Globus pallidus (tissue), 1 donor: ENCODE data around the gene MCEE.
"Not testable (repeated sequence)": the region's sequence is repeated elsewhere in the genome, so short reads cannot be mapped to it uniquely, and the experiment has no call there.

ENCODE experiments used
- DNase-seq: peaks from one replicate; pipeline ENCODE4 v3.0.0-alpha.2; 2015; ENCODE audit warnings: low spot score

Gene MCEE

GRCh38 chr2:71130152-71130904 lies at the start of gene MCEE, which contains the start of gene MPHOSPH10:
MCEE (minus strand) TSS chr2:71130229; CDS start chr2:71130219, 10 bp downstream.
MPHOSPH10 (plus strand) TSS chr2:71130634; CDS start chr2:71130666, 32 bp downstream.
- DNase-seq, result peak; percentile 92

DNA sequence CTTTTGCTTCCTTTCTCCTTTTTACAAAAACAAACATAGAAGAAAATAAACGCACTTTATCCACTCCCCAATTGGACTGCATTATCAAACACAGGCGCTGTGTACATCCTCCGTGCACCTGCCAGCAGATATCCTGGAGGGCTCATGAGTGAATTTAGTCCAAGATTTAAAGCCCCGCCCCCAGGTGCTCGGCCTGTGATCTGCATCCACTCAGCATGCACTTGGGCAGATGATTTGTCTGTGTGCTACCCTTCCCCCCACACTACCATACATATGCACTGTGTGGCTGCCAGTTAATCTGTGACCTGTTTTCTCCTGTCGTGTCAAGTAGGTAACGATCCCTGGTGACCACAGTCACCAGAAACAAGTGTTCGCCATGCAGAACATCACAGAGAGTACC lies 48.8 kb upstream of the MCEE start:
- DNase-seq, result not testable (repeated sequence)

DNA sequence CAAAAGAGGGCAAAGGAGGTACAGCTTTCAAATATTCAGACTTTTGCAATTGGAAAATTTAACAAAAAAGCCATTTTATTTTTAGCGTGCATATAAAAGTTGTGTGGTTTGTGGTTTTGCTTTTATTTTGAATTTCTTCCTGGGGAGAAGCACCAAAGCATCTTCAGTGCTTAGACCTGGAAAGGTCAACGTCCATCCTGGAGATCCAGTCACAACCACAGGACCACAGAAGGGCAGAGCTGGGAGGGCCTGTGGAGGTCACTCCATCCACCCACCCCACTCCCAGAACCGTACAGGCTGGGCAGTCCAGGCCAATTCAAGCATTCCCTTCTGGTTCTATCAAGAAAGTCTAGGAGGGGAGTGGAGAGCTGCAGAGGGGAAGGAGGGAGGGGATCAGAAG lies 44.2 kb upstream of the MCEE start:
- DNase-seq, result no peak

DNA sequence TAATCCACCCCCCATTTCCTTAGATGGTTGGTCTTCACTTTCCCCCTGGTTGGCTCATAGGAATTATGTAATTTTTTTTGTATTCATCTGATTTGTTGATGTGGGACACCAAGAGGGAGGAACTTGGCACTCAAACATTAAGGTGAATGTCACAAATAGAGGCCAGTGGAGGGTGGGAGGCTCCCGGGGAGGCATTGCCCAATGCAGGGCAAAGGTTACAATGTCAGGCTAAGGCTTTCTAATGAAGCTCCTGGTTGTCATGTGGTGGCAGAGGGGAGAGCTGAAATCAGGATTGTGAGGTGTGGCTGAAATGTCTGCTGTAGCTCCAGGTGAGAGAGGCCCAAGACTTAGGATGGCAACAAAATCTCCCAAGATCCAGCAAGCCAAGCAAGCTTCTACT lies 43.1 kb upstream of the MCEE start:
- DNase-seq, result no peak

- no peak for DNase-seq
These were observed 36.8 kb upstream of the MCEE start for GRCh38 chr2:71166812-71167211.

DNA sequence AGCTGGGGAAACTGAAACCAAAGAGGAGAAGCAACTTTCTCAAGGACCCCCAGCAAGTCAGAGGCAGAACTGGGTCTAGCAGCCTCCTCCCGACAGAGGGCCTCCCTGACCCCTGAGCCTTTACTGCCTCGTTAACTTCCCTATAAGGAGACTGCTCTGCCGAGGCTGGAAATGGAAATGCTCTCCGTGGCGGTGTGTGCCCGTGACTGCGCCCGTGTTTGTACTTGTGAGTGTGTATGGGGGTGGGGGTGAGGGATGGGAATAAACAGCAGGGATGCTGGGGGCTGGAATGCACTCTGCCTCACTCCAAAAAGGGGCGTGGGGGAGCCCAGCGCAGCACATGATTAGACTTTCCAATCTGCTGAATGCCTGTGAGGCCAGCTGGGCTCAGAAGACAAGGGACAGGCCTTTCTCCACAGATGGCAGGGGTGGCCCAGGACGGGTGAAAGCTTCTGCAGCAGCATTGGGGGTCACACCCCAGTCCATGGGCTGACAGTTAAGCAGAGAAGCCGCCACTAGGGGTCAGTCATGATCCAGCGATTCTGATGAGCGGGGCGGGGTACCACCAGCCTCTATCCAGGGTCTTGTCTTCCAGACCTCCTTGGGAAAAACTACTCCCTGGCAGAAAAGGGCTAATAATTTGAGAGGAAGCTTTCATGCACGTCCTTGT lies 27.2 kb upstream of the MCEE start:
- DNase-seq, result peak; percentile 45

DNA sequence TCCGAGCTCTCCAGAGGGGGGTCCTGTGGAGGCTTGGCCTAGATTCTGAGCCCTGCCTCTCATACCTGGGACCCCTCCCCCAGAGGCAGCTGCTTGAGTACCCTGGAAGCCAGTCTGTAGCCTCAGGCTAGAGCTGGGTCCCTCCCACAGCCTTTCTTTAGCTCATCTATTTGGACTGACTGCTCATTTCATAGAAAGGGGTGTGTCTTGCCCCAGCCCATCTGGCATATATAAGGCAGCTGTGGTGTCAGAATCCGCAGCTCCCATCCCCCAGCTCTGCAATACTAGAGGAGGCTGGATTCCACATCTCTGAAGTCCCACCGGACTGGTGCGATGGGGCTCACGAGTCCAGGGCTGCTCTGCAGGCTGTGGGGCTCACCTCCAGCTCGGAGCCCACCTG lies 26.5 kb upstream of the MCEE start:
- no peak for DNase-seq

GRCh38 chr2:71155846-71156245 lies 25.8 kb upstream of the MCEE start:
- DNase-seq, result no peak

GRCh38 chr2:71154798-71155197 lies 24.8 kb upstream of the MCEE start:
- no peak for DNase-seq

DNA sequence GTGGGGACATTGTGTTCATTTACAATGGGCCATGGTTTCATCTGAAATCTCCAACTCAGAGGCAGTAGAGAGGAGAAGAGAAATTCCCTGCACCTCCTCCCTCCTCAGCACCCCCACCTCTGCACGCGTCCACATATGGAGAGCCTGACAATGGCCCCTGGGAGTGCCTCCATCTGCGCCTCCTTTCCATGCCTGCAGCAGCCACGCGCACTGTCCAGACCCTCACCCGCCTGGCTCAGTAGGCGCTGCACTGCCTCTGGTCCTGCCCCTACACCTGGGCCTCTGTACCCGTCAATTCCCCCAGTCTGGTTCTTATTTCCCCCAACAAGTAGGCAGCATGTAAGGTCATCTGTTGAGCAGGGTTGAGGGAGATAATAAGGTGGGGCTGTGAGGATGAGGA lies 24.2 kb upstream of the MCEE start:
- no peak for DNase-seq

- no peak for DNase-seq
These were observed 23.7 kb upstream of the MCEE start for GRCh38 chr2:71153585-71154224.

GRCh38 chr2:71151620-71152019 lies 21.6 kb upstream of the MCEE start:
- no peak for DNase-seq

DNA sequence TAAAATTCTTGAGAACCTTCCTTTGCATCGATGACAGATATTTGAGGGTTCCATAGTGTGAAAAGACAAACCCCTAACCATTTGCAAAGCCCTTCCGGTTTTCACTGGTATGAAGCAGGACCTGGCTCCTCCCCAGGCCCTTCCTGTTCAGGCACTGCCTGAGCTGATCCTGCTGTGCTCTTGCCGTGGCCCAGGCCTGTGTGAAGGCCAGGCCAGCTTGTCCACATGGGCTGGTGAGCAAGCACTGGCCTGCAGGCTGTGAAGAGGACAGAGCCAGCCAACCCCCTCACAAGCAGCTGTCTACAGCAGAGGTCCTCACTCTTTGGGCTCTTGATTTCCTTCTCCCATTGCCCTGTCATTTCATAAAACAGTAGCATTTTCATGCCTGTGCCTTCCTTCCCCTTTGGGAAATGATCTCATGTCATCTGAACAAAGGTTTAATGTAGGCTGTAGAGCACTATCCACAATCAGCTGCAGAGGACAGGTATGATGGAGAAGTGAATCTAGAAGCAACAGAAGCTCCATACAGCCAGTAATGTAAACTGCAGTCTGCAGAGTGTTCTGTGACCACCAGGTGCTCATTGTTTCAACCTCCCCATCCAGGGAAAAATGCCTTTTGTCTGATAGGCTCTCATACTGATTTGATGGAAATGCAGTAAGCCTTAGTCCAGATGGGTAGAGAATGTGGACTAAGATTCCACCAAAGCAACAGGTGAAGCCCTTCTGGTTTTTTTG lies 20.2 kb upstream of the MCEE start:
- no peak for DNase-seq

DNA sequence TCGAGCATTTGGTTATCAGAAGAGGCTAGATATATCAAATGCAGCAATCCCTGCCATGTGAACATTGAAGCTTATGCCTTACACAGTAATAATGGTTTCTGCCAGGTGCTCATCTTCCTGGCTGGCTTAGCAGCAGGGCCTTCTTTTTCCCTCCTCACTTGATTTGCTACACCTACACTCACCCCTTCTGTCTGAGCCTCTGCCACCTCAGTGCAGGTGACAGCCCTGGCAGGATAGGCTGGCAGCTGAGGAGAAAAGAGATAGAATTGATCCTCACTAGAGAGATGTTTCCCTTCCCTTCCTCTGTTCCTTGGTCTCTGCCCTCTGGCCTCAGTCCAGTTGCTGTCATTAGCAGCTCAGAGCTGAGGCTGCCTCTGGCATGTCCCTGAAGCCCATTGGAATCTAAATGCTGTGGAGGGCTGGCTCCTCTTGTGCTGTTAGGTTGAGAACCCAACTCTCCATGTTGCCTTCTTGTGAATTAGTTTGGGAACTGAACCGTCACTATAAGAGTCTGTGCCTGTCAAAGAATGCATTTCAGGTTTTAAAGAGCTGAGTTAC lies 18.6 kb upstream of the MCEE start:
- DNase-seq, result no peak

- DNase-seq, result no peak
These were observed 13.8 kb upstream of the MCEE start for GRCh38 chr2:71143782-71144181.

GRCh38 chr2:71136174-71136573 lies 6.1 kb upstream of the MCEE start:
- no peak for DNase-seq

DNA sequence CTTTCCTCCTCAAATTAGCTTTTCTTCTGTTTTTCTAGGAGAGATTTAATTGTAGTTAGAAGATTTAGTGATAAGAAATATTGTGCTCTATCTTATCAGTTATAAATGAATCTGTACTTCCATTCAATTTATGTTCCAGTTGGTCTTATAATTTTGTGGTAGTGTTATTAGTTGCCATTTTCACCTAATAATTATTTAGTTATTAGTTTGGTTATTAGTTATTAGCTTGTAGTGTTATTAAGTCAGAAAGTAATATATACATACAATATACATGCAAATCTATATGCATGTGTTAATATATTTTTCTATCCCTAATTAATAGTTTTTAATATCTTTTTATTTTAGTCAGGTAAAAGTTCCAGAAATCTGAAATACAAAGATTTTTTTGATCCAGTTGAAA lies 3.6 kb upstream of the MCEE start:
- no peak for DNase-seq

DNA sequence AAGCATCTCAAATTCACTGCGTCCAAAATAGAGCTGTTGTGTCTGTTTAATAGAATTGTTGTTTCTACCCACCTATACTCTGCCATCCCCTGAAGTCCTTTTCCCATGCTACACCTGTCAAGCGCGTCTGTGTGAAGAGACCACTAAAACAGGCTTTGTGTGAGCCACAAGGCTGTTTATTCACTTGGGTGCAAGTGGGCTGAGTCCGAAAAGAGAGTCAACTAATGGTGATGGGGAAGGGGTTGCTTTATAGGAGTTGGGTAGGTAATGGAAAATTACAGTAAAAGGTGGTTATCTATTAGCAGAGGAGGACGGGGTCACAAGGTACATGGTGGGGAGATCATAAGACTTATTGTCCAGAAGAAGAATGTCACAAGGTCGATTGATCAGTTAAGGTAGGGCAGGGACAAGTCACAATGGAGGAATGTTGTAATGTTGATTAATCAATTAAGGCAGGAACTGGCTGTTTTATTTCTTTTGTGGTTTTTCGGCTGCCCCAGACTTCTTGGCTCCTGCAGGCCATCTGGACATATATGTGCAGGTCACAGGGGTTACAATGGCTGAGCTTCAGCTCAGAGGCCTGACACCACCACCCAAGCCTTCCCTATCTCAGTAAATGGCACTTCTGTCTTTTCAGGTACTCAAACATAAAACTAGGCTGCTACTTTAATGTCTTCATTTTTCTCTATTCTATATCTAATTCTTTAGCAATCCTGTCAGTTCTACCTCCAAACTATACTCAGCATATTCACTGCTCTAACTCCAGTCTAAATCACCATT lies 1.5 kb upstream of the MCEE start:
- not testable (repeated sequence) for DNase-seq

DNA sequence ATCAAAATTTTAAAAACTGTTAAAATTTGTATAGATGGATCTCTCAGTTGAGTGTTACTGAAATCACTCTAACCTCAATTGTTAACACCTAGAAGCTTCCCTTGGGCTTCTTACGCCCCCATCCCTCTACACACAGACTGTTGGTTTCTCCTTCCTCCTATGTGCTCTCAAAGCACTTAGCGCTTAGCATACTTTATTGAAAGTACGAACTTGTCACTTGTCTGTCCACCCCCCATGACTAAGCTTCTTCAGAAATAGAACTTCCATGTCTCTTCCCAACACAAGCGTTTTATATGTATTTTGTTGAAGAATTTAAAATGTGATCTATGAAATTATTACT lies 846 bp upstream of the MCEE start:
- DNase-seq, result no peak

DNA sequence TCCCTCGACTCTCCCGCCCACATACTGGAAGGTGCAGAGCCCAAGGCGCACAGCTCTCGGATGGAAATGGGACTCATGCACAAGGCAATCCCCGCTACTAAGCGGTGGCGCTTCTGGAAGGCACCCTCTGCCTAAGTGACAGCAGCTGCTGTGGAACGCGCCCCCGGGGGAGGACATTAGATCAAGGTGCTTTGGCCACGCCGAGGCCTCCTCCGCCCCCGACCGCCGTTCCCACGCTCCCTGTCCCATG lies 202 bp downstream of the MCEE start:
- DNase-seq, result no peak

GRCh38 chr2:71129114-71129901 lies 721 bp downstream of the MCEE start:
- DNase-seq, result no peak
